ENCODE data around the gene STAT3. TPM values are rescaled to one million over a fixed set of nuclear protein-coding genes. Genes with fewer than 3 reads are reported as not detected.

The STAT3 gene
- total and polyA plus RNA-seq, 2 experiments from 2014 or later, result 82.1 to 82.7 TPM

DNA sequence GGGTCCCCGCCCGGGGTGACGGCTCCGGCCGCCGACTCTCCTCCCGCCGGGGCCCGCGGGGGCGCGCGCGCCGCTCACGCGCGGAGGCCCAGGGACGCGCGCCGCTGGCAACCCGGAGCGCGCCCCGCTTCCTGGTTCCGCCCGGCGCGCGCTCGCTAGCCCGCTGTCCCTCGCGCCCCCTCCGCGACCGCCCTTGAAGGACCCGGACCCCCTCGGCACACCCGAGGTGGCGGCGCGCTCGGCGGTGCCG, 112.0 kb downstream of the STAT3 start, which contains the start of gene STAT5B:
Gene STAT5B, minus strand, starts transcription at position 33 of the 250 bp plus-strand sequence. CDS start 44,264 bp downstream, outside the sequence.
- TF ChIP-seq, protein P1, sequence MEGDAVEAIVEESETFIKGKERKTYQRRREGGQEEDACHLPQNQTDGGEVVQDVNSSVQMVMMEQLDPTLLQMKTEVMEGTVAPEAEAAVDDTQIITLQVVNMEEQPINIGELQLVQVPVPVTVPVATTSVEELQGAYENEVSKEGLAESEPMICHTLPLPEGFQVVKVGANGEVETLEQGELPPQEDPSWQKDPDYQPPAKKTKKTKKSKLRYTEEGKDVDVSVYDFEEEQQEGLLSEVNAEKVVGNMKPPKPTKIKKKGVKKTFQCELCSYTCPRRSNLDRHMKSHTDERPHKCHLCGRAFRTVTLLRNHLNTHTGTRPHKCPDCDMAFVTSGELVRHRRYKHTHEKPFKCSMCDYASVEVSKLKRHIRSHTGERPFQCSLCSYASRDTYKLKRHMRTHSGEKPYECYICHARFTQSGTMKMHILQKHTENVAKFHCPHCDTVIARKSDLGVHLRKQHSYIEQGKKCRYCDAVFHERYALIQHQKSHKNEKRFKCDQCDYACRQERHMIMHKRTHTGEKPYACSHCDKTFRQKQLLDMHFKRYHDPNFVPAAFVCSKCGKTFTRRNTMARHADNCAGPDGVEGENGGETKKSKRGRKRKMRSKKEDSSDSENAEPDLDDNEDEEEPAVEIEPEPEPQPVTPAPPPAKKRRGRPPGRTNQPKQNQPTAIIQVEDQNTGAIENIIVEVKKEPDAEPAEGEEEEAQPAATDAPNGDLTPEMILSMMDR (IDR thresholded peaks at IDR 0.05; ENCODE audit: low read depth, low read length), result no peak
- peak within 1 kb of the TSS; percentile 84 for H3K27ac ChIP-seq

DNA sequence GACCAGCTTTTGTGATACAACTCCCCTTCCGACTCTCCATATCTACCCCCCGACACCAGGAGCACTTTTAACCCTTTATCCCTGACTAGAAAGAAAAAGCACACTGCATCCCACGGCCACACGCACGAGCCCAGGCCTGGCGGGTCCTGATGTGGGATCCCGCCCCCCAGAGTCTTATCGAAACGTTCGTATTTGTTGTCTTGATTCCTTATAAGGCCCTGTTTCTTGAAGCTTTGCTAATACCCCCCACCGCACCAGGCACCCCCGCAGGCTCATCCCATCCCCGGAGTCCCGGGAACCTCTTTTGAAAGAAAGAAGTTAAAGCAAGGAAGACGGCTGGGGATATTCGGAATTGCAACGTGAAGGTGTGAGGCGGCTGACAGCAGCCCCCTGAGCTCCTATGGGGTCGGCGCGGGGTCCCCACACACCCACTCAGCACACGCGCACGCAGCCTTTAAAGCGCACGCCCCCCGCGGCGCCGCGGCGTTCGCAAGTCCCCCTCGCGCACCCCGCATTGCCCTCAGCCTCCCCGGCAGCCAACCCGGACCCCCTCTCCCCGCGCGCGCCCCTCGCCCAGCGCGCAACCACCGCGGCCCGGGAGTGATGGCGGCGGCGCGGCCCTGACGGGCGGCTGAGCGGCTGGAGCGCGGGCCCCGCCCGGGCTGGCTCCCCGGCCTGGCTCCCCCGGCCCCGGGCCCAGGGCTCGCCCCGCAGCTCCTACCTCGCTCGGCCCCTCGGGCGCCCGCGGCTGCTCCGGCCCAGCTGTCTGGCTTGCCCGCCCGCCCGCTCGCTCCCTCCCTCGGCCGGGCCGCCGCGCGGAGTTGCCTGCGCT, 112.5 kb downstream of the STAT3 start:
- peaks cover 23% of the 10 kb centered on the region for H3K4me1 ChIP-seq (ENCODE audit: low read depth)
- H3K4me3 ChIP-seq, result peak overlapping the region; percentile 95
- H3K27ac ChIP-seq, result peak overlapping the region; percentile 84
- no peaks in the 10 kb centered on the region for H3K27me3 ChIP-seq
- H3K36me3 ChIP-seq, result no peaks in the 10 kb centered on the region
- DNase-seq (ENCODE audit: low read depth in 1 of 2, low spot score in 1 of 2), result peak; percentile 66 to 78
- H3K9me3 ChIP-seq (ENCODE audit: low read depth), result no peaks in the 10 kb centered on the region
- TF ChIP-seq, protein P1 (IDR thresholded peaks at IDR 0.05; ENCODE audit: low read depth, low read length), result no peak

More for the DNA sequence above, 112.0 kb downstream of the STAT3 start, which contains the start of gene STAT5B:
- Histone ChIP-seq H3K4me3 (peak within 1 kb of the TSS; percentile 95), H3K9me3 (ENCODE audit: low read depth) (no peaks in the 10 kb centered on the region), H3K36me3 (no peaks in the 10 kb centered on the region), H3K4me1 (ENCODE audit: low read depth) (peaks cover 23% of the 10 kb centered on the region), H3K27me3 (no peaks in the 10 kb centered on the region)
- DNase-seq (ENCODE audit: low read depth in 1 of 2, low spot score in 1 of 2), result peak in 1 of 2 donors; percentile 71

DNA sequence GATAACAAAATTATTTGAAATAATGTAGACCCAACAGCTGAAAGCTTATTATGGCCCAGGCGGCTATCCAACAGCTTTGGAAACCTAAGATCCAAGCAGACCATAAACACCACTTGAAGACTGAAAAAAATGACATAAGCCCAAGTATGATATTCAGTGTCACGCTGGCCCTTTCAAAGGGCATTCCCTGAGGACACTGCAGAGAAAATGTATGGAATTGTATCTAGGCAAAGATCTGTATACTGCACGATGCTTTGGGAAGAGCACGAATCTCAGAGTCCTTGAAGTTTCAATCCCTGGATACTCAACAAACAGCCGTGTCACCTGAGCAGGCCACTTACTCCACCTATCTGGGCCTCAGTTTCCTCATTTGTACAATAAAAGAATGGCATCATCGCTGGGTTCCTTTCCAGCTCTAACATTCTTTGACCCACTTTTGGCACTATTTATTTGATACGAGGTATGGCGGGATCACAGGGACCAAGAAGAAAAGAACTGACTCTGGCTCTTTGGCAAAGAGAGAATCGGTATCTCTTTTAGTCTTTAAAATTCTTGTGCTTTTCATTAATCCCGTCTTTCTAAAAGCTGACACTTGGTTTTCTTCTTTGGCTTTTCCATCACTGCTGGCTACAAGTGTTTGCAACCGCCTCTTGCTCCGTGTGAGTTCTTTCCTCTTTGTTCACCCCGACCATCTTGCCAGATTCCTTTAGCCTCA, 113.3 kb downstream of the STAT3 start:
- Histone ChIP-seq H3K36me3 (no peaks in the 10 kb centered on the region), H3K9me3 (ENCODE audit: low read depth) (no peaks in the 10 kb centered on the region), H3K27me3 (no peaks in the 10 kb centered on the region), H3K27ac (peak overlapping the region; percentile 84), H3K4me1 (ENCODE audit: low read depth) (peaks cover 23% of the 10 kb centered on the region), H3K4me3 (peak overlapping the region; percentile 95)
- TF ChIP-seq, protein P1 (IDR thresholded peaks at IDR 0.05; ENCODE audit: low read depth, low read length), result no peak
- DNase-seq (ENCODE audit: low read depth in 1 of 2, low spot score in 1 of 2), result no peak

DNA sequence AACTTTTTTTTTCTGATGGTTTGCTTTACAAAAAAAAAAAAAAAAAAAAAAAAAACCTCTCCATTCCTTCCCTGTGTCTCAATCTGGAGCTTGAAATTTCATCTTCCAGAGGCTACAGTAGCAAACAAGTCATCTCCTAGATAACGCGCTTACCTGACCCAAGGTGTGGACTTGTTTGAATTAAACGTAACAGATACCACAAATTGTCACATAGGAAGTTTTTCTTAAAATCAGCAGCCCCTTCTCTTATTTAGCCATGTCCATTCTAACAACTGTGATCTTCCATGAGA, 114.0 kb downstream of the STAT3 start:
- no peak for DNase-seq (ENCODE audit: low read depth in 1 of 2, low spot score in 1 of 2)
- Histone ChIP-seq H3K27ac (no peak overlapping the region), H3K4me1 (ENCODE audit: low read depth) (peaks cover 23% of the 10 kb centered on the region), H3K9me3 (ENCODE audit: low read depth) (no peaks in the 10 kb centered on the region), H3K27me3 (no peaks in the 10 kb centered on the region), H3K4me3 (peak overlapping the region; percentile 95), H3K36me3 (no peaks in the 10 kb centered on the region)
- TF ChIP-seq, protein P1 (IDR thresholded peaks at IDR 0.05; ENCODE audit: low read depth, low read length), result no peak

DNA sequence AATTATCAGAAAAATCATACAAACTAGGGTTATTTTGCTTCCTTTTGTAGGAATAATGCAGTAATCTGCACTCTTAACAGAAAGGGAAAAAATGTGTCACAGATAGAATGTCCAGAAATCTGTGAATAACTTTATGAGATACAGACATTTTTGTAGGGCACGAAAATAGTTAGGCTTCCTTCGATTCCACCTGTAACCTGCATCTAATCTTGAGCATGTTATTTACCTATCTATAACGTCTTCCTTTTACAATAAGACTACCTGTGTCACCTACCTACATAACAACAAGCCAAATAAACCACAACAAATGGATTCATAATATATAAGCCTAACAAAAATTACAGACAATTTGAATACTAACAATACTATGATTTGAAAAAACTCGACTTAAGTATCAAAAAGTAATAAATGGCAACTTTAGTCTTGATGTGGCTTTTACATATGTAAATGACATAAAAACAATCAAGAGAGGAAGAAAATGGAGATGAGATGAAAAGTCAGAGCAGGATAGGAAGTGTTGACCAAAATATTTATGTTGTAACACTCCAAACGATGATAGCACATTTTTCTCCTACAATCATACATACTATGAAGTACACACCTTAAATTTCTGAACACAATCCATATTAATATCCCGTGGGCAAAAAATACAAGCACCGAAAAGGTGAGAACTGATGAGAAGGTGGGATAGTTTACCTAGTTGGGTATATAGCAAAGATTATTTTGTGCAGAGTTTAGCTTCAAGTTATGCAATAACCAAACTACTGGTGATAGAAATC, 114.6 kb downstream of the STAT3 start:
- no peaks in the 10 kb centered on the region for H3K27me3 ChIP-seq
- H3K9me3 ChIP-seq (ENCODE audit: low read depth), result no peaks in the 10 kb centered on the region
- peaks cover 23% of the 10 kb centered on the region for H3K4me1 ChIP-seq (ENCODE audit: low read depth)
- no peaks in the 10 kb centered on the region for H3K36me3 ChIP-seq
- TF ChIP-seq, protein P1 (IDR thresholded peaks at IDR 0.05; ENCODE audit: low read depth, low read length), result no peak
- H3K4me3 ChIP-seq, result no peak overlapping the region
- no peak overlapping the region for H3K27ac ChIP-seq
- no peak for DNase-seq (ENCODE audit: low read depth in 1 of 2, low spot score in 1 of 2)
